Left ventricle myocardium inferior (tissue), 1 donor: ENCODE measurements around the gene APOF. TPM values are rescaled to one million over a fixed set of nuclear protein-coding genes. Genes with fewer than 3 reads are reported as not detected.
"Not testable (repeated sequence)": the region's sequence is repeated elsewhere in the genome, so short reads cannot be mapped to it uniquely, and the experiment has no call there.

ENCODE experiments used
- DNase-seq: peaks from one replicate; pipeline ENCODE4 v3.0.0-alpha.2; 2020
- H3K27ac ChIP-seq: fragments of 200-600 bp; replicated peaks from 2 replicates; pipeline ENCODE4 v1.8.0; 2021
- H3K27me3 ChIP-seq: fragments of 200-600 bp; 2 replicates; pipeline ENCODE4 v1.8.0; 2021; ENCODE audit warnings: low read depth
- H3K36me3 ChIP-seq: fragments of 200-600 bp; 2 replicates; pipeline ENCODE4 v1.8.0; 2021
- H3K4me1 ChIP-seq: fragments of 200-600 bp; 2 replicates; pipeline ENCODE4 v1.8.0; 2021
- H3K4me3 ChIP-seq: fragments of 200-600 bp; 2 replicates; pipeline ENCODE4 v1.8.0; 2021; ENCODE audit warnings: mild to moderate bottlenecking, moderate library complexity
- H3K9me3 ChIP-seq: fragments of 200-600 bp; replicated peaks from 2 replicates; pipeline ENCODE4 v1.8.0; 2021
- CTCF ChIP-seq: fragments of 200-600 bp; IDR thresholded peaks from 2 replicates; pipeline ENCODE4 v1.8.0; 2021; ENCODE audit warnings: antibody characterized with exemption, mild to moderate bottlenecking, borderline replicate concordance
- intact Hi-C: fragments of 100-400 bp; cut with micrococcal nuclease; formaldehyde crosslinking; loops from one replicate; pipeline ENCODE4 v1.11.0; 2022
- total RNA-seq: library from RNA; stranded (reverse); fragmentation: NEBNext Ultra II Directional; extraction: Animal tissue kit (Norgen Biotek cat#: 25700); gene quantifications from one replicate; pipeline ENCODE4 v1.2.1, GENCODE V29; 2021
- donor health status: DM: no; HTN: yes; CAD: no; lungs with severe emphysema.

The APOF gene
- total RNA-seq, 1 donor from 2014 or later, result not detected

GRCh38 chr12:56326533-56326932 lies 36.1 kb downstream of the APOF start:
- no peaks in the 10 kb centered on the region for H3K27me3 ChIP-seq
- H3K27ac ChIP-seq, result no peak overlapping the region
- no peaks in the 10 kb centered on the region for H3K9me3 ChIP-seq
- no peak overlapping the region for H3K4me3 ChIP-seq
- intact Hi-C loops, result no loop called here
- peaks cover 73% of the 10 kb centered on the region for H3K36me3 ChIP-seq
- no peak for TF ChIP-seq CTCF
- DNase-seq, result no peak
- H3K4me1 ChIP-seq, result peaks cover 9% of the 10 kb centered on the region

- H3K36me3 ChIP-seq, result peaks cover 77% of the 10 kb centered on the region
- H3K27ac ChIP-seq, result no peak overlapping the region
- H3K4me3 ChIP-seq, result no peak overlapping the region
- no peak for DNase-seq
- no peak for TF ChIP-seq CTCF
- H3K9me3 ChIP-seq, result no peaks in the 10 kb centered on the region
- H3K27me3 ChIP-seq, result no peaks in the 10 kb centered on the region
- intact Hi-C loops, result no loop called here
- peaks cover 9% of the 10 kb centered on the region for H3K4me1 ChIP-seq
These were observed 36.5 kb downstream of the APOF start for GRCh38 chr12:56326126-56326525.

- no peak for TF ChIP-seq CTCF
- intact Hi-C loops, result no loop called here
- Histone ChIP-seq H3K27me3 (no peaks in the 10 kb centered on the region), H3K9me3 (no peaks in the 10 kb centered on the region), H3K4me1 (peaks cover 9% of the 10 kb centered on the region), H3K4me3 (no peak overlapping the region), H3K27ac (no peak overlapping the region), H3K36me3 (peaks cover 96% of the 10 kb centered on the region)
- DNase-seq, result no peak
These were observed 38.5 kb downstream of the APOF start for GRCh38 chr12:56324206-56324605.

GRCh38 chr12:56321610-56322009 lies 41.0 kb downstream of the APOF start:
- H3K4me3 ChIP-seq, DNase-seq, H3K9me3 ChIP-seq, H3K27ac ChIP-seq, H3K27me3 ChIP-seq, H3K4me1 ChIP-seq, intact Hi-C loops: not testable (repeated sequence)
- peaks cover 90% of the 10 kb centered on the region for H3K36me3 ChIP-seq

GRCh38 chr12:56321027-56321426 lies 41.6 kb downstream of the APOF start:
- Histone ChIP-seq H3K27me3 (no peaks in the 10 kb centered on the region), H3K27ac (no peak overlapping the region), H3K4me1 (peaks cover 7% of the 10 kb centered on the region), H3K9me3 (no peaks in the 10 kb centered on the region), H3K4me3 (no peak overlapping the region), H3K36me3 (peaks cover 84% of the 10 kb centered on the region)
- no peak for DNase-seq
- TF ChIP-seq CTCF, result no peak
- intact Hi-C loops, result no loop called here

- Histone ChIP-seq H3K9me3 (no peaks in the 10 kb centered on the region), H3K4me3 (no peak overlapping the region), H3K4me1 (peaks cover 23% of the 10 kb centered on the region), H3K36me3 (peaks cover 66% of the 10 kb centered on the region), H3K27me3 (no peaks in the 10 kb centered on the region), H3K27ac (no peak overlapping the region)
- no peak for DNase-seq
- intact Hi-C loops, result no loop called here
- TF ChIP-seq CTCF, result no peak
These were observed 45.0 kb downstream of the APOF start for GRCh38 chr12:56317675-56318074.
